ENCODE measurements around the gene TMA16.

DNA sequence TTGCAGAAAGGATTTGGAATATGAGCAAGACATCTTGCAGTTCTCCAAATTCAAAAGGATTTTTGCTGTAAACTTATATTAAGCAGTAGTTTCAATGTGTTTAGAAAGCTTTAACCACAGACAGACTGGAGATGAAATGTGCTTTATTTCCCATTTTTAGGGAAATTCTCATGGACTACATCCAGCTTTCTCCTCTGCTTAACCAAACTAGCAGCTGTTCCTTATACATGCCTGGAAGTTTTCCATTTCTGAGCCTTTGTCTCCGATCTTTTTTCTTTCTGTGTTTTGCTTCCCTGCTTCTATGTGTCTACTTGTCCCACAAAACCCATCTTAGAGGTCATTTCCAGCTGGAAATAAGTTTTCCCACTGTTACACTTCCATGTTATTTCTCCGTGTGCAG, 41.6 kb downstream of the TMA16 start:
- no peak for TF ChIP-seq EP300 (IDR thresholded peaks at IDR 0.05)
- TF ChIP-seq, protein P1, sequence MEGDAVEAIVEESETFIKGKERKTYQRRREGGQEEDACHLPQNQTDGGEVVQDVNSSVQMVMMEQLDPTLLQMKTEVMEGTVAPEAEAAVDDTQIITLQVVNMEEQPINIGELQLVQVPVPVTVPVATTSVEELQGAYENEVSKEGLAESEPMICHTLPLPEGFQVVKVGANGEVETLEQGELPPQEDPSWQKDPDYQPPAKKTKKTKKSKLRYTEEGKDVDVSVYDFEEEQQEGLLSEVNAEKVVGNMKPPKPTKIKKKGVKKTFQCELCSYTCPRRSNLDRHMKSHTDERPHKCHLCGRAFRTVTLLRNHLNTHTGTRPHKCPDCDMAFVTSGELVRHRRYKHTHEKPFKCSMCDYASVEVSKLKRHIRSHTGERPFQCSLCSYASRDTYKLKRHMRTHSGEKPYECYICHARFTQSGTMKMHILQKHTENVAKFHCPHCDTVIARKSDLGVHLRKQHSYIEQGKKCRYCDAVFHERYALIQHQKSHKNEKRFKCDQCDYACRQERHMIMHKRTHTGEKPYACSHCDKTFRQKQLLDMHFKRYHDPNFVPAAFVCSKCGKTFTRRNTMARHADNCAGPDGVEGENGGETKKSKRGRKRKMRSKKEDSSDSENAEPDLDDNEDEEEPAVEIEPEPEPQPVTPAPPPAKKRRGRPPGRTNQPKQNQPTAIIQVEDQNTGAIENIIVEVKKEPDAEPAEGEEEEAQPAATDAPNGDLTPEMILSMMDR (IDR thresholded peaks at IDR 0.05): no peak
